ENCODE measurements around the gene ARFGEF2. TPM values are rescaled to one million over a fixed set of nuclear protein-coding genes. Genes with fewer than 3 reads are reported as not detected.

ARFGEF2 gene
- total RNA-seq, 1 experiment from 2014 or later = 47.0 TPM

- no peak overlapping the region for H3K27ac ChIP-seq
- no peaks in the 10 kb centered on the region for H4K20me1 ChIP-seq (ENCODE audit: insufficient read depth)
- ChIA-PET POLR2A (ENCODE audit: unreplicated experiment) (interaction anchor here (0.5 to 0.6 kb wide), 2 partner anchors 231 to 265 kb away, joined by 7 to 9 read pairs; no protein-coding TSS in a partner anchor), CTCF (interaction anchor here (0.6 to 3.2 kb wide), 3 partner anchors 249 to 268 kb away, joined by 3 to 39 read pairs (median 3); no protein-coding TSS in a partner anchor)
- intact Hi-C loops (cut with micrococcal nuclease; ENCODE audit: unreplicated experiment) = no loop called here
- no peak for TF ChIP-seq EZH2 (IDR thresholded peaks at IDR 0.05; ENCODE audit: low read depth)
- TF ChIP-seq, protein P1, sequence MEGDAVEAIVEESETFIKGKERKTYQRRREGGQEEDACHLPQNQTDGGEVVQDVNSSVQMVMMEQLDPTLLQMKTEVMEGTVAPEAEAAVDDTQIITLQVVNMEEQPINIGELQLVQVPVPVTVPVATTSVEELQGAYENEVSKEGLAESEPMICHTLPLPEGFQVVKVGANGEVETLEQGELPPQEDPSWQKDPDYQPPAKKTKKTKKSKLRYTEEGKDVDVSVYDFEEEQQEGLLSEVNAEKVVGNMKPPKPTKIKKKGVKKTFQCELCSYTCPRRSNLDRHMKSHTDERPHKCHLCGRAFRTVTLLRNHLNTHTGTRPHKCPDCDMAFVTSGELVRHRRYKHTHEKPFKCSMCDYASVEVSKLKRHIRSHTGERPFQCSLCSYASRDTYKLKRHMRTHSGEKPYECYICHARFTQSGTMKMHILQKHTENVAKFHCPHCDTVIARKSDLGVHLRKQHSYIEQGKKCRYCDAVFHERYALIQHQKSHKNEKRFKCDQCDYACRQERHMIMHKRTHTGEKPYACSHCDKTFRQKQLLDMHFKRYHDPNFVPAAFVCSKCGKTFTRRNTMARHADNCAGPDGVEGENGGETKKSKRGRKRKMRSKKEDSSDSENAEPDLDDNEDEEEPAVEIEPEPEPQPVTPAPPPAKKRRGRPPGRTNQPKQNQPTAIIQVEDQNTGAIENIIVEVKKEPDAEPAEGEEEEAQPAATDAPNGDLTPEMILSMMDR (conservative IDR thresholded peaks at IDR 0.05) = no peak
- no peak for DNase-seq
- H3K79me2 ChIP-seq (ENCODE audit: low read depth) = no peaks in the 10 kb centered on the region
- no peak overlapping the region for H3K4me2 ChIP-seq
- peaks cover 4% of the 10 kb centered on the region; the same call in 1 of the 2 replicates for H3F3A ChIP-seq (ENCODE audit: insufficient read depth, low read depth)
- no peak overlapping the region for H2AFZ ChIP-seq
- H3K4me1 ChIP-seq (replicated peaks; ENCODE audit: insufficient read depth) = peaks cover 19% of the 10 kb centered on the region
- H3K4me3 ChIP-seq = no peak overlapping the region
- H3K9me3 ChIP-seq (ENCODE audit: insufficient read depth, low read depth) = no peaks in the 10 kb centered on the region
- H3K27me3 ChIP-seq (ENCODE audit: insufficient read depth, low read depth) = no peaks in the 10 kb centered on the region
- no peaks in the 10 kb centered on the region for H3K36me3 ChIP-seq (ENCODE audit: low read depth)
- no peaks in the 10 kb centered on the region for H3K9me2 ChIP-seq (ENCODE audit: insufficient read depth)
- BruUV-seq (replicated peaks) = no TSS peak
Measured at GRCh38 chr20:48906221-48906877, 15.2 kb upstream of the ARFGEF2 start.

DNA sequence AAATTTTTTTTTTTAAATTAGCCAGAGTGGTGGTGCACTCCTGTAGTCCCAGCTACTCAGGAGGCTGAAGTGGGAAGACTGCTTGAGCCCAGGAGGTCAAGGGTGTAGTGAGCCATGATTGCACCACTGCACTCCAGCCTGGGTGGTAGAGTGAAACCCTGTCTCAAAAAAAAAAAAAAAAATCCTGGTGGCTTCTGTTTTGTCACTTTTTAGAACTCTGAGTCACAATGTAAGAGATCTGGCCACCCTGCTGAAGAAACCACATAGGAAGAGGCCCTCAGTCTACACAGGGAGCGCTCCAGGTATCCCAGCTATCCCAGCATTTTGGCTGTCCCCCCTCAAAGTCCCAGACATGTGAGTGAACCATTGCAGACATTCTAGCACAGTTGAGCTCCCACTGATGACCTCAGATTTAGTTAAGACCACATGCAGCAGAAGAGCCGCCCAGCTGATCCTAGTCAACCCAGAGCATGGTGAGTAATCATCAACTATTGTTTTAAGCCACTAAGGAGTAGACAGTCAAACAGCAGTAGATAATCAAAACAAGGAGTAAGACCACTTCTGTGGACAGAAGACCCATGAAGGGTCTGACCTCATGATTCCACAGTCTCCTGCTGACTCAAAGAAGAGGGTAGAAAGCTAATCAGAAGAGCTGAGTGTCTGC, 12.7 kb upstream of the ARFGEF2 start:
- intact Hi-C loops (cut with micrococcal nuclease; ENCODE audit: unreplicated experiment) = no loop called here
- no peaks in the 10 kb centered on the region for H3K36me3 ChIP-seq (ENCODE audit: low read depth)
- CTCF ChIA-PET = interaction anchor here (1.5 kb wide), 1 partner anchor 251 kb away, joined by 4 read pairs; no protein-coding TSS in a partner anchor

GRCh38 chr20:48909910-48910309, 11.6 kb upstream of the ARFGEF2 start:
- no TSS peak for BruUV-seq (replicated peaks)
- Histone ChIP-seq H3K9me3 (ENCODE audit: insufficient read depth, low read depth) (no peaks in the 10 kb centered on the region), H2AFZ (no peak overlapping the region), H3K4me2 (no peak overlapping the region), H3K36me3 (ENCODE audit: low read depth) (no peaks in the 10 kb centered on the region), H3K27me3 (ENCODE audit: insufficient read depth, low read depth) (no peaks in the 10 kb centered on the region), H3K4me1 (replicated peaks; ENCODE audit: insufficient read depth) (peaks cover 16% of the 10 kb centered on the region; the same call in 1 of the 2 replicates), H3K27ac (no peak overlapping the region), H3K9me2 (ENCODE audit: insufficient read depth) (no peaks in the 10 kb centered on the region), H3K79me2 (ENCODE audit: low read depth) (no peaks in the 10 kb centered on the region), H3K4me3 (no peak overlapping the region), H3F3A (ENCODE audit: insufficient read depth, low read depth) (peaks cover 8% of the 10 kb centered on the region; the same call in 1 of the 2 replicates), H4K20me1 (ENCODE audit: insufficient read depth) (no peaks in the 10 kb centered on the region)
- TF ChIP-seq EZH2 (IDR thresholded peaks at IDR 0.05; ENCODE audit: low read depth) = no peak
- TF ChIP-seq, protein P1 (conservative IDR thresholded peaks at IDR 0.05) = no peak
- ChIA-PET CTCF (interaction anchor here (1.5 kb wide), 1 partner anchor 253 kb away, joined by 4 read pairs; no protein-coding TSS in a partner anchor), POLR2A (ENCODE audit: unreplicated experiment) (no interaction called here)
- intact Hi-C loops (cut with micrococcal nuclease; ENCODE audit: unreplicated experiment) = no loop called here
- no peak for DNase-seq

More for the DNA sequence above, 12.7 kb upstream of the ARFGEF2 start:
- H3F3A ChIP-seq (ENCODE audit: insufficient read depth, low read depth) = peaks cover 8% of the 10 kb centered on the region; the same call in 1 of the 2 replicates
- H3K9me3 ChIP-seq (ENCODE audit: insufficient read depth, low read depth) = no peaks in the 10 kb centered on the region
- POLR2A ChIA-PET (ENCODE audit: unreplicated experiment) = no interaction called here
- no peak overlapping the region for H3K27ac ChIP-seq
- H3K27me3 ChIP-seq (ENCODE audit: insufficient read depth, low read depth) = no peaks in the 10 kb centered on the region
- H3K4me3 ChIP-seq = no peak overlapping the region
- no TSS peak for BruUV-seq (replicated peaks)
- TF ChIP-seq EZH2 (IDR thresholded peaks at IDR 0.05; ENCODE audit: low read depth) = no peak
- TF ChIP-seq, protein P1 (conservative IDR thresholded peaks at IDR 0.05) = no peak
- no peaks in the 10 kb centered on the region for H3K9me2 ChIP-seq (ENCODE audit: insufficient read depth)
- H4K20me1 ChIP-seq (ENCODE audit: insufficient read depth) = no peaks in the 10 kb centered on the region
- H3K4me1 ChIP-seq (replicated peaks; ENCODE audit: insufficient read depth) = peaks cover 21% of the 10 kb centered on the region
- DNase-seq = no peak
- no peak overlapping the region for H3K4me2 ChIP-seq
- no peaks in the 10 kb centered on the region for H3K79me2 ChIP-seq (ENCODE audit: low read depth)
- no peak overlapping the region for H2AFZ ChIP-seq
